UCSD-AML1 (cell line): Measurements from ENCODE around the gene BPGM.
"Not testable (repeated sequence)": the region's sequence is repeated elsewhere in the genome, so short reads cannot be mapped to it uniquely, and the experiment has no call there.

Experiments
- DNase-seq: peaks from one replicate; lab custom pipeline; 2025; ENCODE audit not compliant: unreplicated experiment; lab: John Stamatoyannopoulos, UW

Gene BPGM

DNA sequence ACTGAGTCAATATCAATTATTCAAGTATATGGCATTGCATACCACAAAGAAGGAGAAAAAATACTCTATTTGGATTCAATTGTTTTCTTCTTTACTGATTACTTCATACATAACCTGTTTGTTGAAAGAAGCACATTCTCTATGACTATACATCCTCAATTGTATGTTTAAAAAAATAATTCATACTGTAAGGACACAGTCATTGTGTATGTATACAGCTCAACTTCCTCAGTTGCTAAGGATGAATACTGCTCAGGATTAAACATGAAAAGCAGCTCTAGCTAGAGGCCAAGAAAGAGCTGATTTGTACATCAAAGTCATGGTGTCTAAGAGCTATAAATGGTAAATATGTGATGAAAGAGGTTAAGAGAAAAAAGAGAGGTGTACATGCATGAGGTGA is 15.8 kb upstream of the BPGM start:
- no peak for DNase-seq

DNA sequence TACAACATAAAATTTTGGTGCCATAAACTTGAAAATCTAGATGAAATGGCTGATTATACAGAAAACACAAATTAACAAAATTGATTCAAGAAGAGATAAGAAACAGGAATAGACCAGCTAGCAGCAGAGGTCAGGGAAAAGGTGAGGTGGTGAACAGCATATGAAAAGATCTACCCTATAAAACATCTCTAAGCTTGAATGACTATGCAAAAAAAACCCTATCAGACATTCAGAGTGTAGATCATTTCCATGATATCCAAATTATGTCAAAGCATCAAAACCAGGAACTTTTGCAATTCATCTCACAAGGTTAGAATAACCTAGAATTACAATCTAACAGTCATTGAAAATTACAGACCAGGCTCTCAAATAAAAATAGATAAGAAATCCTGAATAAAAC is 14.6 kb upstream of the BPGM start:
- no peak for DNase-seq

DNA sequence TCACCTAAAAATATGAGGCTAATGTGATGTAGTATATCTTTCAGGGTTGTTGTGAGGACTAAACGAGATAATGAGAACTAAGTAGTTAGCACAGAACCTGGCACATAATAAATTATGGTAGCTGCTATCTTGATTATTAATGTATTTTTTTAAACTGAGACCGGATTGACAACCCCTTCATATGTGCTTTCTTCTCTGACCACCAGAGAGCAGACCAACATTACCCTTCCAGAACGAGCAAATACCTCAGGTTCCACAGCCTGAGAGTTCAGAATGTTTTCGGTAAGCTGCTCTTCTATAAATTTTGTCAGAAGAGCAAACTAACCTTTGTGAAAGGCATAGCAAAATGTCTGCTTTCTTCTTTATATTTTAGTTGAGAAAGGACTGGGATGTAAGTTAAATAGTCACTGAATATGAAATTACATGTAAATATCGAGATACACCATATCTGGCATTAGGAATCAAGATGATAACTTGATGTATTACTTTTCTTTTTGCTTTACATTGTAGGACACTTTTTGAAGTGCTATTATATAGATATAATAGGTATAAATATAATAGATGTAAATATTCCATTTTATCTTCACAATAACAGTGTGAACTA is 13.6 kb upstream of the BPGM start:
- no peak for DNase-seq

DNA sequence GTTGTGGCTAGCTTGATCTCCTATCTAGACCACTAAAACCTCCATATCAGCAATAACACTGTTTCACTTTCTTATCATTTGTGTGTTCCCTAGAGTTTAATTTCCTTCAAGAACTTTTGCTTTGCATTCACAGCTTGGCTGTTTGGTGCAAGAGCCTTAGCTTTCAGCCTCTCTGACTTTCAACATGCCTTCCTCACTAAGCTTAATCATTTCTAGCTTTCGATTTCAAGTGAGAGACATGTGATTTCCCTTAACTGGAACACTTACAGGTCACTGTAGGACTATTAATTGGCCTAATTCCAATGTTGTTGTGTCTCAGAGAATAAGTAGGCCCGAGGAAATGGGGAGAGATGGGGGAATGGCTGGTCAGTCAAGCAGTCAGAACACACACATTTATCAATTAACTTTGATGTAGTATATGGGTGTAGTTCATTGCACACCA is 10.6 kb upstream of the BPGM start:
- DNase-seq = no peak

DNA sequence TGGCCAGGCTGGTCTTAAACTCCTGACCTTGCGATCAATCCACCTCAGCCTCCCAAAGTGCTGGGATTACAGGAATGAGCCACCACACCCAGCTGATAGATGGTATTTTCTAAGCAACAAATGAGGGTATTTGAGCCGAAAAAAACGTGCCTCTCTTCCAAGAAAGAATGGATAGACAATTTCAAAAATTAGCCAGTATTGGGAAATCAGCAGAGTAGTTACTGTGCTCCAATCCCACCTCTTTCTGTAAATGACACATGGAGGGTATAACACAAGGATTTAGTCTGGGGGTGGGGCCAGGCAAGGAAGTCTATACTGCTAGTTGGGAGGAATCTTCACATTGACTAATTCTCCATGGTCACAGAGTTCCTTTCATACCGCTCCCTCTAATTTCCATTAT is 9.2 kb upstream of the BPGM start:
- no peak for DNase-seq

DNA sequence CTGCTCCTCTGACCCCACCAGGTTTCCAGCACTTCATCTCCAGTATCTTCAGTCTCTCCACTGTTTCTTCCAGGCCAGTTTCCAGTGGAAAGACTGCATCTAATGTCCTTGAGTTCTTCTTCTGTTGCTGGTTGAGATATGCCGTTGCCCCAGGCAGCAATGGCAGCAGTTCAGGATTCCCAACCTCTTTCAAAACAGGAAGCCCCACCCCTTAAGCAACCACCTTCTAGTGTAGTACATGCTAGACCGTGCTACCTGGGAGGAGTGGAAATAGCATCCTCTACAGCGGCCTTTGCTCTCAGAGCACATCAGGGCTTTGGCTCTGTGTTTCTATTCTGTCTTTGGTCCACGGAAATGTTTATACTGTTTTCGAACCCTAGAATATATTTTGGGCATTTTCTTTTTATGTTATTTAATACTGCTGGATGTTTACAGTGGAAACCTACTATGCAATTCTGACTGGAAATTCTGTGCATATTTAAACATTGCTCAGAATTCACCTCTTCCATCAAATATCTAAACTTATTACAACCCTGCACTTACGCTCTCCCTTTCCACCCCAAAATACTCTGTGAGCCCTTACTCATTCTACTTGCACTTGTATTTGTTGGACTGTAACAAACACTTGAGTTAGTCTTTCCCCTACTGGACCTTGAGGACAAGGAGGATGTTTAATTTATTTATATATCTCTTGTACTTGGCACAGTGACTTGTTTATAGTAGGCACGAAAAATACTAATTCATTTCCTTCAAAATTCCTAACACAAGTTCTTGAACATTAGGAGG is 8.5 kb upstream of the BPGM start:
- no peak for DNase-seq

DNA sequence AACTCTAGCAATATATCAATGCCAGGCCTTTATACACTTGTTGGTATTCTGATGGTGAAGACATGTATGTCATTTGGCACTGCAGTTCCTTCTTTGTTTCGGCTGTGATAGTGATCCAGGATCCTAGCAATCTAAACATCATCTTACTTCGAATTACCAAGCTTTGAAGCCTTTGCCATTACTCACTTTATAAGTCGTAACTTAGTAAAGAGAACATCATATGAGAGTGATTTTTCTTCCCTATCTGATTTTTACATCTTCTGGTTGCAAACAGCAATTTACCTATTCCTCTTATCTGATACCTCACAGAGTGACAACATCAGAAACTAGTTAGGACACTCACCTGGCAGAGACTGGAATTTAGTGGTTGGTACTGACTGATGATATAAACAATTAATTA is 7.6 kb upstream of the BPGM start:
- no peak for DNase-seq

DNA sequence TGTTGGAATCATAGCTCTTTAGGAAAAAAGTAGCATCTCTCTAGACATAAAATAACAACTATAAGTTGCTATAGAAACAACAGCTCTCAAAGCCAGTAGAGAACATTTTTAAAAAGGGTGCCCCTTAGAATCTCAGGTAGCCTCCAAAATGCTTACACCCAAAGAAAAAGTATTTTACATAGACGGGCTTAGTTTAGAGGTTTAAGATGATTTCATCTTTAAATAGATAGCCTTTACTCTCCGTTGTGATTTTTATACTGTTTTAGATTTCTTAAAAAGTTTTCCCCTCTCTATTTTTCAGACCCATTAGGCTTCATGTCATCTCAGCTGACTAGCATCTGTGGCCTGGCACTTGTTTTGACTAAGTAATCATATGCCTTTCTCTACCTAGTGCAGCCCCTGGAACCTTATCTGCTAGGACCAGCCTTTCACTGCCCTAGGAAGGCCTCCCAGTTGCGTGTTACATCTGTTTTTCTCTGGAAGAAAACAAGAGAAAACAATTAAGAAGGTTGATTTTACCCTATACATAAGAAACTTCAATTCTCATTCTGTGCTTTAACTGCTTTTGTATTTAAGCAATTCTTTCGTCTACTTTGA is 6.9 kb upstream of the BPGM start:
- DNase-seq = no peak

DNA sequence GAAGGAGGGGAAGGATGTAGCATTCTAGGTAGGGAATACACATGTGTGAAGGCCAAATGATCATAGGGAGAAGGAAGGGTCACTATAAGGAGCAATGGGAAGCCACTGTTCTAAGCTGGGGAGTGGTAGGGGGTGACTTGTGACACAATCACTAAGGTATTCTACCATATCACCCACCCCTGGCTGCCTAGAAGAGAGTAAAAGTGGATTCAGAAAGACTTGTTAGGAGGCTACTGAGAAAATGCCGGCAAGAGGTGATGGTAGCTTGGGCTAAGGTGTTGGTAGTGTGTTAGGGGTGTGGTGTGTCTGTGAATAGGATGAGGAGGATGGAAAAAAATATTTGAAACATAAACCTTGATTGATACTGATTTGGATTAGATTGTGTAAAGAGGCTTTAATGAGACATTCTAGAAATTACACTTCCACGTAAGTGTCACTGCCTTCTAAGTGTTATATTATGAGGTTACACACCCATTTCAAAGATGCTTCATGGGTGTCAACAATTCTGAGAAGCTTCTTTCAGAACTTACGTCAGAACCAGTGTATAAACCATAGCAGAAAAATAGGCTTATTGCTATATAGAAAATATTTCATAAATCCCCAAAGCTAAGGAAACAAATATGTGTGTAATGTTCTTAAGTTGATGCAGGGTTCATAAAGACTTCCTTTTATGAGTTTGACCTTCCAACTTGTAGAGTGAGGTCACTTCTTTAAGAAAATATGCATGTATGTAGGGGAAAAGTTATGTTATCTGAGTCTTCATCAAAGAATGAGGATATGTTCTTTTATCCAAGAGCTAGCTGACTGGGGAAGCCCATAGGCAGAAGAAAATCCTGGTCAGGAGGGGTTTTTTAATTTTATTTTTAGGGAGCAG is 5.6 kb upstream of the BPGM start:
- no peak for DNase-seq

DNA sequence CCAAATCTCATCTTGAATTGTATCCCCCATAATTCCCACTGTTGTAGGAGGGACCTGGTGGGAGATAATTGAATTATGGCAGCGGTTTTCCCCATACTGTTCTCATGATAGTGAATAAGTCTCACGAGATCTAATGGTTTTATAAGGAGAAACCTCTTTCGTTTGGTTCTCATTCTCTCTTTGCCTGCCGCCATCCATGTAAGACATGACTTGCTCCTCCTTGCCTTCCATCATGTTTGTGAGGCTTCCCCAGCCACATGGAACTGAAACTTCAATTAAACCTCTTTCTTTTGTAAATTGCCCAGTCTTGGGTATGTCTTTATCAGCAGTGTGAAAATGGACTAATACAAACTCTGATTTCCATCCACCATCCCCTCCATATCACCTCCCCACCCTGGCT is 4.7 kb upstream of the BPGM start:
- DNase-seq = not testable (repeated sequence)

DNA sequence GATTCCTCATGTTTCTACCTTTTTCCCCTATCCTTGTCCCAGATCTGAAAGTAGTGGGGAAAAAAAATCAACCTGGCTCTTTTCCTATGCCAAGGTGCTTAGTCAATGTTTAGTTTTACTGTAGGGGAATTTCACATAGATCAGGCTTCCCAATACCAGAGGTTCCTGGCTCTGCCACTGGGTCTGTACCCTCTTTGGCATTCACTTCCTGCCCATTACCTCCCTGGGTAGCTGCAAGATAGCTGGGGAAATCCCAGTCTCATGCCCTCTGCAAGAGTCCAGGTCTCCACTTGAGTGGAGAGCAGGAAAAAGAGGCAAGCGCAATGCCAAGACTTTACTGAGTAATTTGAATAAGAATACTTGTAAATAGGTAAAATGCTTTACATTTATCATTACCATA is 3.5 kb upstream of the BPGM start:
- no peak for DNase-seq

DNA sequence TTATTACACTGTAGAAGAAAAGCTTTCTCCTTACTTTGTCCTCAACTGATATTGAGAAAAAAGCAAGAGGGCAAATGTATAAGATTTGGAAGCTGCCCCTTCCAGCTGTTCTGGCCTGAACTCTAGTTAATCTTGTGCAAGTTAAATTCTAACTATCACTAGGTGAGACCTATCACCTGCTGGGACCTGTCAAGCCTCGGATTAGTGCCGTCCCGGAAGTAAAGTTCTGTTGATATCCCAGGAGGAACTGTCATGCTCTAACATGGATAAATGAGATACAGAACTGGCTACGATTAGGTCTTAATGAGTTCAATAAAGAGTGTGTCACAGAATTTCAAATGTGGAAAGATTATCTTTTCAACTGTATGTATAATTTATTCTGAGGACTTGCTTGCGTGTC is 1.2 kb upstream of the BPGM start:
- no peak for DNase-seq

DNA sequence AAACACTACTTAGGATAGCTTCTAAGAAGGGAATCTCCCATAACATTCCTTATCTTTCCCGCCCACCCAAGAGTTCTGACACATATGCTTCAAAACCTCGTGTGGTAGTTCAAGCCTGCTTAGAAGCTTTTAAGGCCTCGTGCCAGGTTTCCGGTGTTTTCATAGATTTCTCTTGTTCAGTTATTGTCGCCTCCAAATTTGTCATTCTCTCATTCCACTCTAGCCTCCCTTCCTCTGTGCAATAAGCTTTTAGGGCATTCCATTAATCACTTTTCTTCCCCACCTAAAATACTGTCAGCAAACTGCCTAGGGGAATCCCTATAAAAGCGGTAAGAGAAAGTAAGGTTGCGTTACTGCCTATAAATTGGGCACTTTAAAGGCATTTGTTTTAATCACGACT is 718 bp upstream of the BPGM start:
- DNase-seq = no peak

DNA sequence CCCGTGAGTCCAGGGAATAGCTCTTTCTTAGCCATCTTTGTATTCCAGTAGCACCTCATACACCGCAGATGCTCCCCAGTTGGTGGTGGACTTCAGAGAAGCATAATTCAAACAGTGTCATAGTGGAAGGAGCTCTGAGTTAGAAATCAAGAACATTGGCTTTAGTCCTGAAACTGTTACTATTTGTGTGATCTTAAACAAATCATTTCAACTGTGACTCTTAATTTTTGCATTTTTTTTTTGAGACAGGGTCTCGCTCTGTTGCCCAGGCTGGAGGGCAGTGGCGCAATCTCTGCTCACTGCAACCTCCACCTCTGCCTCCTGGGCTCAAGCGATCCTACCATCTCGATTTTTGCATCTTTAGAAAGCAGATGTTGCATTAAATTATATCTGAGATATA is 1.8 kb downstream of the BPGM start:
- DNase-seq = no peak

DNA sequence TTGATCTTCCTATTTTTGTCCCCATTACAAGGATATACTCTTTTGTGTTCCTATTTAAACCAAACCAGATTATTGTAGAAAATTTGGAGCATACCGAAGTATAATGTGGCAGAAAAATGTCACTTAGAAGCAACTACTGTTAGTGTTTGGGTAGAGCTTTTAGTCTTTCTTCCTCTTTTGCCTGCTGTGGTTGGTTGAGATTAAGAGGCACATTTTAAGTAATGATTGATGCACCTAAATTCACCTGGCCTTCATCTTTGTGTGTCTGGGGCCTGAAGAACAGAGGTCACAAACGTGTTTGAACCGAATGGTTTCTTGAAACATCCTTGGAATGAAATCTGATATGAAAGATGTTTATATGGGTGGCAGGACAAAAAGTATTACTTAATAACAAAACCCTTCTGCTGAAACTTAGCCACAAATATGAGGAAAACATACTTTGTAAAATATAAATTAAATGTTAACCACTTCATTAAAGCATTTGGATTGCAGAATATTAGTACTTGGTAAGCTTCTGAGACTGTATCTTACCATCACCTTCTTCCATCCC is 2.6 kb downstream of the BPGM start:
- DNase-seq = no peak

DNA sequence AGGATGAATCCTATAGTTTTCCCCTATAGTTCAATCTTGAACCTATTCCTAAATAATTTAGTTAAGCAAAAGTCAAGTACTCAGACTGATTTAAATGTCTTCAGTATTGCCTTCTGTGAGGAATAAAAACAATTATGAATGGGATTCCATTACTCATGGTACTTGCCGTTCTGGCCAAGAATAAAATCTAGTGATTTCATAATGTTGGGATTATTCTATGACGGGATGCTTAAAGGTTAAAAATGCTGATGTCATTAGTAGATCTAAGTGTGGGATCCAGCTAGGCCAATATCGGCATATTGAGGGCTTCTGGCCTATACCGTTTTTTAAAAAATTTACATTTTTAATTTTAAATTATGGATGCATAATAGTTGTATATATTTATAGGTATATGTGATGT is 5.3 kb downstream of the BPGM start:
- no peak for DNase-seq

DNA sequence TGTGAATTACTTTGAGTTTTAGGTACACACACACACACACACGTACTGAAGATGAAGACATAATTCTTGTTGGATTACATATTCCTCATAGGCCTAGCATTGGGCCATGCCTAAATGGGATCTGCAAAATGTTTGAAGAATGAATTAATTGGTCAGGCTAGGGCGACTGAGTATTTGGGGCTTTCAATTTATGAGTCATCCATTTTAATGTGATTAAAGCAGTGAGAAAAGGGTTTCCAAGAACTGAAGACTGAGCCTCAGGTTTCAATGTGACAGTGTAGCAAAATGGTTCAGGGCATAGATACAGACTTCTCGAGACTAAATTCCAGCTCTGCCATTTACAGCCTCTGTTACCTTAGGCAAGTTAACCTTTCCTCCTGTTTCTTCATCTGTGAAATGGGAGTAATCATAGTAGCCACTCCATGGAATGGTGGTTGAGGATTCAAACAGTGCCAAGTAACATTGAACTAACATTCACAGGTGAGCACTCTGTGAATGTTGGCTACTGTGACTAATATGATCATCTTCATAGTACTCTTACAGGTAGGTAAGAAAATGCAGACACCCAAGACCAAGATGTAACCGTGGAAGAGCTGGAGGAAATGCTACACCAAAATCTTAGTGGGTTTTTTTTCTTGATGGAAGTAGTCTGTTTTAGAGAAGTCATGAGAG is 7.6 kb downstream of the BPGM start:
- DNase-seq = no peak

DNA sequence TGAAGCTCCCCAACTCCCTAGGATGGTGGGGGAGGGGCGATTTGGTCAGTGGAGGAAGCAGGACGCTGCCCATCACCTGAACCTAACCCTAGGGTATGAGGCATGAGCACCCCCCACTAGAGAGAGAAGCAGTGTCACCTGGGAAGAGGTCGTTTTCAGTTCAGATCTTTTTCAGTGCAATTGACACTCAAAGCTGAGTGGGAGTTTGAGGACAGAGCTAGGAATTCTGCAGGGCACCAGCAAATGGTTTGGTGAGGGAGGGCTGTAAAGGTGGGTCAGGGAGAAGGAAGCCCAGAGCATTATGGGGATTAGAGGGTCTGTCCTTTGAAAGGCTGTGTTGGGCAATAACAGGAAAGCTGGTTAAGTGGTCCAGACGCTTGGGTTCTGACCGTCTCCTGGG is 10.9 kb downstream of the BPGM start:
- no peak for DNase-seq

DNA sequence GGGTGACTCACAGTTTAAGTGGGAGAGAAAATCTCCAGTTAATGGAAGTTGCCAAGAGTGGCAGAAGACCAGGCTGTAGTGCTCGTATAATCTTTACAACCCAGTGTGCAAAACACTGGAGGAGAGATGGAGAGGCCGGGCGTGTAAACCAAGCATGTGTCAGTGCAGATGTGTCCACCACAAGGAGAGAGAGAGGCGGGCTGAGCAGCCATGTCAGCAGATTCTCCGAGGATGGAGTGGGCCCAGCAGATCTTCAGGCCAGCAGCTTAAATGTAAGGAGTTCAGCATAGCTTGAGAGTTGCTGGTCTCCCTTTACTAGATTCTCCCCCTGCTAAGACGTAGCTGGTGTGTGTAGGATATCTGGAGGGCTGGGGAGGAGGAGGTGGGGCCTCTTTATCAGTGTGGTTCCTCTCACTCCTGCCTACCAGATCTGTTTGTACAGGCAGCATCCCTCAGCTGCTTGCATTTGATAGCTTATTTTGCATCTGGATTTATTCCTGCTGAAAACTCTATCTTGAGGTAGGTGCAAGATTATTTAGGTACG is 13.7 kb downstream of the BPGM start:
- DNase-seq = no peak

DNA sequence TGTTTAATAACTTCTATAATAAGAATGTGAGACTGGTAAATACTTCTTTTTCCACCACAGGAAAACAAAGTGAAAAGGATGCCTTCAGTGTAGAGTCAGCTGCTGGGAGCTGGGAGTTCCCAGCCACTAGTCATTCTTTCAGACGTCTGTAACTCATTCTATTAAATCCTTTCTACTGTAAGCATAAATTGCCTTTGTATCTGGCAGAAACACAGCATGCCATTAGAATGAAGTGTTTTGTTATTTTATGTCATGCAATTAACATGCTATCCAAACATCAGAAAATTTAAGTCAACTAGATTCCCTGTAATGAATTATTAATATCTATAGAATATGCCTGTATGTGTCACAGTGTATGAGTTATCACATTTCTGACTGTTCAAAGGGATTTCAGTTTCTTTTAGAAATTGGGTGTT is 14.3 kb downstream of the BPGM start:
- no peak for DNase-seq
